ENCODE results near the gene PSMA7. TPM values are rescaled to one million over a fixed set of nuclear protein-coding genes. Genes with fewer than 3 reads are reported as not detected.

PSMA7 gene
- total RNA-seq, 2 donors from 2014 or later = 284 to 315 TPM

- Mint-ChIP-seq H3K4me3 (peak overlapping the region; percentile 81), H3K9me3 (no peaks in the 10 kb centered on the region), H3K27ac (peak overlapping the region; percentile 68 to 69), H3K36me3 (no peaks in the 10 kb centered on the region), H3K4me1 (ENCODE audit: low read depth in 2 of 2) (peaks cover 37 to 44% of the 10 kb centered on the region in 2 donors), H3K27me3 (no peaks in the 10 kb centered on the region)
- ATAC-seq (peak; percentile 29 to 41), DNase-seq (ENCODE audit: low spot score) (peak; percentile 71)
These were observed 997 bp upstream of the PSMA7 start for GRCh38 chr20:62143957-62144825.

- Mint-ChIP-seq H3K27ac (peak overlapping the region; percentile 85 to 90), H3K27me3 (no peaks in the 10 kb centered on the region), H3K36me3 (peaks cover 8% of the 10 kb centered on the region), H3K4me1 (ENCODE audit: low read depth in 2 of 2) (peaks cover 45 to 50% of the 10 kb centered on the region in 2 donors), H3K4me3 (peak overlapping the region; percentile 90), H3K9me3 (no peaks in the 10 kb centered on the region)
- no peak for DNase-seq (ENCODE audit: low spot score)
- peak; percentile 4 to 15 for ATAC-seq
These were observed 728 bp downstream of the PSMA7 start for GRCh38 chr20:62142252-62143080.

- Mint-ChIP-seq H3K27me3 (no peaks in the 10 kb centered on the region), H3K36me3 (peaks cover 10% of the 10 kb centered on the region), H3K9me3 (no peaks in the 10 kb centered on the region), H3K4me1 (ENCODE audit: low read depth in 2 of 2) (peaks cover 45 to 47% of the 10 kb centered on the region in 2 donors), H3K27ac (peak overlapping the region; percentile 85 to 90), H3K4me3 (peak overlapping the region; percentile 90)
- DNase-seq (ENCODE audit: low spot score) (no peak), ATAC-seq (no peak)
These were observed 1.6 kb downstream of the PSMA7 start for GRCh38 chr20:62141397-62142251.

- Mint-ChIP-seq H3K27ac (peak overlapping the region; percentile 85 to 90), H3K9me3 (no peaks in the 10 kb centered on the region), H3K4me3 (peak overlapping the region; percentile 90), H3K36me3 (peaks cover 15% of the 10 kb centered on the region), H3K4me1 (ENCODE audit: low read depth in 2 of 2) (peaks cover 48% of the 10 kb centered on the region in 2 donors), H3K27me3 (no peaks in the 10 kb centered on the region)
- DNase-seq (ENCODE audit: low spot score) = no peak
- ATAC-seq = no peak
These were observed 2.2 kb downstream of the PSMA7 start for GRCh38 chr20:62141043-62141396.

- H3K36me3 Mint-ChIP-seq = peaks cover 15% of the 10 kb centered on the region
- H3K27ac Mint-ChIP-seq = no peak overlapping the region
- DNase-seq (ENCODE audit: low spot score) = no peak
- H3K27me3 Mint-ChIP-seq = no peaks in the 10 kb centered on the region
- no peak overlapping the region for H3K4me3 Mint-ChIP-seq
- peaks cover 35 to 37% of the 10 kb centered on the region in 2 donors for H3K4me1 Mint-ChIP-seq (ENCODE audit: low read depth in 2 of 2)
- no peaks in the 10 kb centered on the region for H3K9me3 Mint-ChIP-seq
- ATAC-seq = no peak
These were observed 3.6 kb downstream of the PSMA7 start for GRCh38 chr20:62139636-62140035.

- Mint-ChIP-seq H3K27ac (peak overlapping the region in 1 of 2 donors; percentile 44), H3K4me1 (ENCODE audit: low read depth in 2 of 2) (peaks cover 32 to 37% of the 10 kb centered on the region in 2 donors), H3K4me3 (no peak overlapping the region), H3K36me3 (peaks cover 15% of the 10 kb centered on the region), H3K27me3 (no peaks in the 10 kb centered on the region), H3K9me3 (no peaks in the 10 kb centered on the region)
- ATAC-seq (no peak), DNase-seq (ENCODE audit: low spot score) (no peak)
These were observed 4.3 kb downstream of the PSMA7 start for GRCh38 chr20:62138912-62139311.

- DNase-seq (ENCODE audit: low spot score) = no peak
- Mint-ChIP-seq H3K27me3 (no peaks in the 10 kb centered on the region), H3K4me3 (no peak overlapping the region), H3K4me1 (ENCODE audit: low read depth in 2 of 2) (peaks cover 35 to 37% of the 10 kb centered on the region in 2 donors), H3K9me3 (no peaks in the 10 kb centered on the region), H3K27ac (peak overlapping the region; percentile 43 to 44), H3K36me3 (peaks cover 15% of the 10 kb centered on the region)
- no peak for ATAC-seq
These were observed 5.0 kb downstream of the PSMA7 start for GRCh38 chr20:62138204-62138543.

- Mint-ChIP-seq H3K36me3 (peaks cover 15% of the 10 kb centered on the region), H3K4me1 (ENCODE audit: low read depth in 2 of 2) (peaks cover 35 to 37% of the 10 kb centered on the region in 2 donors), H3K4me3 (no peak overlapping the region), H3K9me3 (no peaks in the 10 kb centered on the region), H3K27ac (peak overlapping the region; percentile 43 to 44), H3K27me3 (no peaks in the 10 kb centered on the region)
- no peak for DNase-seq (ENCODE audit: low spot score)
- ATAC-seq = no peak
These were observed 5.6 kb downstream of the PSMA7 start for GRCh38 chr20:62137478-62138203.

- no peaks in the 10 kb centered on the region for H3K9me3 Mint-ChIP-seq
- no peak for DNase-seq (ENCODE audit: low spot score)
- no peaks in the 10 kb centered on the region for H3K27me3 Mint-ChIP-seq
- no peak for ATAC-seq
- H3K4me1 Mint-ChIP-seq (ENCODE audit: low read depth in 2 of 2) = peaks cover 38 to 39% of the 10 kb centered on the region in 2 donors
- peak overlapping the region in 1 of 2 donors; percentile 36 for H3K27ac Mint-ChIP-seq
- no peak overlapping the region for H3K4me3 Mint-ChIP-seq
- H3K36me3 Mint-ChIP-seq = peaks cover 15% of the 10 kb centered on the region
These were observed 6.2 kb downstream of the PSMA7 start for GRCh38 chr20:62137092-62137384.

GRCh38 chr20:62136283-62137091 lies 6.7 kb downstream of the PSMA7 start:
- peaks cover 36 to 37% of the 10 kb centered on the region in 2 donors for H3K4me1 Mint-ChIP-seq (ENCODE audit: low read depth in 2 of 2)
- DNase-seq (ENCODE audit: low spot score) = no peak
- H3K9me3 Mint-ChIP-seq = no peaks in the 10 kb centered on the region
- no peaks in the 10 kb centered on the region for H3K27me3 Mint-ChIP-seq
- H3K36me3 Mint-ChIP-seq = peaks cover 15% of the 10 kb centered on the region
- no peak for ATAC-seq
- peak overlapping the region in 1 of 2 donors; percentile 36 for H3K27ac Mint-ChIP-seq
- no peak overlapping the region for H3K4me3 Mint-ChIP-seq

- Mint-ChIP-seq H3K36me3 (peaks cover 15% of the 10 kb centered on the region), H3K27ac (peak overlapping the region in 1 of 2 donors; percentile 36), H3K9me3 (no peaks in the 10 kb centered on the region), H3K4me1 (ENCODE audit: low read depth in 2 of 2) (peaks cover 29 to 31% of the 10 kb centered on the region in 2 donors), H3K4me3 (no peak overlapping the region), H3K27me3 (no peaks in the 10 kb centered on the region)
- DNase-seq (ENCODE audit: low spot score) = no peak
- ATAC-seq = no peak
These were observed 7.5 kb downstream of the PSMA7 start for GRCh38 chr20:62135573-62136266.

GRCh38 chr20:62134735-62135231 lies 8.4 kb downstream of the PSMA7 start:
- H3K36me3 Mint-ChIP-seq = peaks cover 15% of the 10 kb centered on the region
- peaks cover 23% of the 10 kb centered on the region in 2 donors for H3K4me1 Mint-ChIP-seq (ENCODE audit: low read depth in 2 of 2)
- H3K4me3 Mint-ChIP-seq = no peak overlapping the region
- ATAC-seq (no peak), DNase-seq (ENCODE audit: low spot score) (no peak)
- H3K27me3 Mint-ChIP-seq = no peaks in the 10 kb centered on the region
- H3K27ac Mint-ChIP-seq = peak overlapping the region in 1 of 2 donors; percentile 16
- no peaks in the 10 kb centered on the region for H3K9me3 Mint-ChIP-seq

All from natural killer cell treated with Interleukin-12 subunit alpha and Interleukin-12 subunit beta and Interleukin-15 and Interleukin-18, amount 100 ng/mL, for 72 hours (primary cell).